IMR-90 (cell line): Measurements from ENCODE around the gene IL12RB2. TPM values are rescaled to one million over a fixed set of nuclear protein-coding genes. Genes with fewer than 3 reads are reported as not detected.

ENCODE experiments used
- ATAC-seq: fragments of 200-7000 bp; cut with Tn5 transposase; 2 replicates; pipeline ENCODE4 v1.9.1; 2020; ENCODE audit warnings: low read depth, mild to moderate bottlenecking, moderate library complexity
- BruUV-seq: library from RNA; stranded (reverse); fragments of 400-500 nt; replicated peaks from 2 replicates; lab custom pipeline; 2021; lab: Mats Ljungman, UMichigan
- CTCF ChIA-PET: fragments of 300-600 bp; formaldehyde crosslinking; extraction: SDS; loops from one replicate; lab custom pipeline; 2021; ENCODE audit warnings: antibody characterized with exemption; lab: Yijun Ruan, JAX
- POLR2A ChIA-PET: fragments of 300-600 bp; sonication (Branson Sonifier 250); formaldehyde crosslinking; loops from one replicate; lab custom pipeline; 2022; ENCODE audit warnings: antibody characterized with exemption; ENCODE audit not compliant: unreplicated experiment; lab: Charles Lee
- DNase-seq: peaks from one replicate; pipeline ENCODE4 v3.0.0; 2013
- H2AFZ ChIP-seq: replicated peaks from 2 replicates; pipeline ENCODE3; 2013; ENCODE audit warnings: low read length, mild to moderate bottlenecking; ENCODE audit not compliant: poor library complexity
- H2AK5ac ChIP-seq: 2 replicates; pipeline ENCODE4 v1.6.1; 2013; ENCODE audit warnings: low read depth, low read length, inconsistent platforms
- H2AK9ac ChIP-seq: replicated peaks from 2 replicates; pipeline ENCODE3; 2013; ENCODE audit warnings: mild to moderate bottlenecking, low read depth, low read length, moderate library complexity; ENCODE audit not compliant: poor library complexity
- H2BK120ac ChIP-seq: 2 replicates; pipeline ENCODE4 v1.6.1; 2013; ENCODE audit warnings: low read depth, low read length, inconsistent platforms
- H2BK15ac ChIP-seq: 3 replicates; pipeline ENCODE4 v1.6.1; 2013; ENCODE audit warnings: low read depth, low read length, inconsistent platforms
- H2BK20ac ChIP-seq: 2 replicates; pipeline ENCODE4 v1.6.1; 2013; ENCODE audit warnings: low read depth, mild to moderate bottlenecking, inconsistent platforms, low read length, moderate library complexity
- H2BK5ac ChIP-seq: 2 replicates; pipeline ENCODE4 v1.6.1; 2013; ENCODE audit warnings: mild to moderate bottlenecking, low read depth, low read length, inconsistent platforms; ENCODE audit not compliant: poor library complexity, severe bottlenecking
- H3K14ac ChIP-seq: replicated peaks from 2 replicates; pipeline ENCODE4 v1.6.1; 2013; ENCODE audit warnings: low read depth, low read length, inconsistent platforms
- H3K18ac ChIP-seq: 2 replicates; pipeline ENCODE4 v1.6.1; 2013; ENCODE audit warnings: low read depth, low read length, control low read depth
- H3K23ac ChIP-seq: 2 replicates; pipeline ENCODE4 v1.6.1; 2013; ENCODE audit warnings: low read depth, low read length, inconsistent platforms
- H3K27ac ChIP-seq: 2 replicates; pipeline ENCODE4 v1.5.1; 2013; ENCODE audit warnings: mild to moderate bottlenecking, control low read depth, low read length; ENCODE audit not compliant: insufficient read depth
- H3K27me3 ChIP-seq: 2 replicates; pipeline ENCODE4 v1.6.1; 2013; ENCODE audit warnings: low read length; ENCODE audit not compliant: control insufficient read depth, insufficient read depth
- H3K36me3 ChIP-seq: 2 replicates; pipeline ENCODE4 v1.6.1; 2013; ENCODE audit warnings: low read length, mixed read lengths; ENCODE audit not compliant: control insufficient read depth, insufficient read depth
- H3K4ac ChIP-seq: 2 replicates; pipeline ENCODE4 v1.6.1; 2013; ENCODE audit warnings: low read depth, low read length, inconsistent platforms
- H3K4me1 ChIP-seq: 2 replicates; pipeline ENCODE4 v1.6.1; 2013; ENCODE audit warnings: low read length, mixed read lengths; ENCODE audit not compliant: control insufficient read depth, insufficient read depth
- H3K4me2 ChIP-seq: 2 replicates; pipeline ENCODE4 v1.6.1; 2013; ENCODE audit warnings: low read depth, mild to moderate bottlenecking, control low read depth, low read length, moderate library complexity
- H3K4me3 ChIP-seq: 2 replicates; pipeline ENCODE4 v1.5.1; 2013; ENCODE audit warnings: low read depth, mild to moderate bottlenecking, control low read depth, low read length, moderate library complexity; ENCODE audit not compliant: insufficient read depth
- H3K56ac ChIP-seq: 2 replicates; pipeline ENCODE4 v1.6.1; 2013; ENCODE audit warnings: low read length, inconsistent platforms; ENCODE audit not compliant: insufficient read depth; ENCODE audit errors: extremely low read depth
- H3K79me1 ChIP-seq, 2 experiments: 2 replicates each; pipeline ENCODE4 v1.6.1; 2013; ENCODE audit warnings: low read length in 2 of 2, inconsistent platforms in 1 of 2, low read depth in 1 of 2
- H3K9ac ChIP-seq: 2 replicates; pipeline ENCODE4 v1.6.1; 2013; ENCODE audit warnings: low read depth, low read length, control low read depth
- H3K9me1 ChIP-seq: 2 replicates; pipeline ENCODE4 v1.6.1; 2013; ENCODE audit warnings: low read length, inconsistent platforms; ENCODE audit not compliant: insufficient read depth
- H3K9me3 ChIP-seq: 2 replicates; pipeline ENCODE4 v1.6.1; 2013; ENCODE audit warnings: low read length; ENCODE audit not compliant: control insufficient read depth, insufficient read depth
- H4K20me1 ChIP-seq: 2 replicates; pipeline ENCODE4 v1.6.1; 2013; ENCODE audit warnings: low read length, inconsistent platforms; ENCODE audit not compliant: insufficient read depth
- H4K5ac ChIP-seq: 2 replicates; pipeline ENCODE4 v1.6.1; 2013; ENCODE audit warnings: mild to moderate bottlenecking, low read depth, low read length, control low read depth
- H4K8ac ChIP-seq, 2 experiments: 2 replicates each; pipeline ENCODE4 v1.6.1; 2013; ENCODE audit warnings: low read depth in 2 of 2, low read length in 2 of 2, control low read depth in 1 of 2, inconsistent platforms in 1 of 2
- H4K91ac ChIP-seq: 2 replicates; pipeline ENCODE4 v1.6.1; 2013; ENCODE audit warnings: low read depth, low read length, inconsistent platforms; ENCODE audit not compliant: insufficient read depth
- MAFK ChIP-seq: IDR thresholded peaks from 2 replicates; pipeline ENCODE4 v1.6.1; 2012; ENCODE audit warnings: low read depth, low read length, improper control_type of control experiment
- MAZ ChIP-seq: IDR thresholded peaks from 2 replicates; pipeline ENCODE4 v1.6.1; 2012; ENCODE audit warnings: low read depth, mild to moderate bottlenecking, low read length, improper control_type of control experiment, moderate library complexity, borderline replicate concordance
- RCOR1 ChIP-seq: IDR thresholded peaks from 2 replicates; pipeline ENCODE4 v1.6.1; 2012; ENCODE audit warnings: mild to moderate bottlenecking, low read length, improper control_type of control experiment; ENCODE audit not compliant: insufficient replicate concordance
- SMC3 ChIP-seq: fragments of 150-350 bp; IDR thresholded peaks from 2 replicates; pipeline ENCODE4 v1.6.1; 2016; ENCODE audit warnings: low read depth, mild to moderate bottlenecking, antibody characterized with exemption, low read length, moderate library complexity
- WGBS, 2 experiments: methylation state at CpG; one replicate each; pipeline versions ENCODE4 v1.1.5 to v1.1.7; 2013; ENCODE audit warnings: missing lambda C conversion rate in 2 of 2; ENCODE audit not compliant: insufficient read length in 1 of 2; ENCODE audit errors: extremely low coverage in 2 of 2; 5-methylcytosine and 5-hydroxymethylcytosine counted together
- dilution Hi-C: fragments of 300-500 bp; cut with HindIII; formaldehyde crosslinking; loops from one replicate; pipeline ENCODE4 v1.14.3; 2018; ENCODE audit warnings: low sequenced_read_pairs; ENCODE audit not compliant: unreplicated experiment
- in situ Hi-C: fragments of 300-500 bp; cut with MboI; formaldehyde crosslinking; loops from 3 replicates; pipeline ENCODE4 v1.14.3; 2019; ENCODE audit warnings: low sequenced_read_pairs, inconsistent platforms, mixed read lengths
- intact Hi-C: fragments of 100-400 bp; cut with micrococcal nuclease; formaldehyde crosslinking; loops from 2 replicates; pipeline ENCODE4 v1.10.0; 2022
- polyA plus RNA-seq, 3 experiments: library from polyadenylated mRNA; depleted of rRNA; stranded (reverse); fragments of >200 nt; gene quantifications; 2 replicates each; pipeline ENCODE4 v1.2.3, GENCODE V29; 2012; ENCODE audit warnings: low replicate concordance in 1 of 3
- total RNA-seq: library from RNA; depleted of rRNA; stranded (reverse); fragments of >200 nt; gene quantifications from 2 replicates; pipeline ENCODE4 v1.2.3, GENCODE V29; 2012
- TF ChIP-seq, protein P1 (sequence below): fragments of 150-350 bp; IDR thresholded peaks from 2 replicates; pipeline ENCODE4 v1.6.1; 2016; ENCODE audit warnings: low read depth, mild to moderate bottlenecking, low read length, moderate library complexity, borderline replicate concordance
- TF ChIP-seq, protein P2 (sequence below): fragments of 150-350 bp; IDR thresholded peaks from 2 replicates; pipeline ENCODE4 v1.6.1; 2017; ENCODE audit warnings: mild to moderate bottlenecking, antibody characterized with exemption, low read length, low read depth

IL12RB2 gene
- total and polyA plus RNA-seq, 2 of the 4 experiments (the other 2 are of a cell fraction), result not detected

DNA sequence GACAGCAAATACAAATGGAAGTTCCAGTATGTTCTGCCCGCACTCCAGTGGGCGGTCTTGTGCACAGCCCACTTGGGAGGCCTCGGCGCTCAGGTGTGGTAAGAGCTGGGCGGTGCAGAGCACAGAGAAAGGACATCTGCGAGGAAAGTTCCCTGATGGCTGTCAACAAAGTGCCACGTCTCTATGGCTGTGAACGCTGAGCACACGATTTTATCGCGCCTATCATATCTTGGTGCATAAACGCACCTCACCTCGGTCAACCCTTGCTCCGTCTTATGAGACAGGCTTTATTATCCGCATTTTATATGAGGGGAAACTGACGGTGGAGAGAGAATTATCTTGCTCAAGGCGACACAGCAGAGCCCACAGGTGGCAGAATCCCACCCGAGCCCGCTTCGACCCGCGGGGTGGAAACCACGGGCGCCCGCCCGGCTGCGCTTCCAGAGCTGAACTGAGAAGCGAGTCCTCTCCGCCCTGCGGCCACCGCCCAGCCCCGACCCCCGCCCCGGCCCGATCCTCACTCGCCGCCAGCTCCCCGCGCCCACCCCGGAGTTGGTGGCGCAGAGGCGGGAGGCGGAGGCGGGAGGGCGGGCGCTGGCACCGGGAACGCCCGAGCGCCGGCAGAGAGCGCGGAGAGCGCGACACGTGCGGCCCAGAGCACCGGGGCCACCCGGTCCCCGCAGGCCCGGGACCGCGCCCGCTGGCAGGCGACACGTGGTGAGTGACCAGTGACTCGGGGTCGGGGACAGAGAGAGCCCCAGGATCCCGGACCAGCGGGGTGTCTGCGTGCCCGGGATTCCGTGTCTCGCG, at the start of gene IL12RB2 (continued):
- TF ChIP-seq, protein P1, sequence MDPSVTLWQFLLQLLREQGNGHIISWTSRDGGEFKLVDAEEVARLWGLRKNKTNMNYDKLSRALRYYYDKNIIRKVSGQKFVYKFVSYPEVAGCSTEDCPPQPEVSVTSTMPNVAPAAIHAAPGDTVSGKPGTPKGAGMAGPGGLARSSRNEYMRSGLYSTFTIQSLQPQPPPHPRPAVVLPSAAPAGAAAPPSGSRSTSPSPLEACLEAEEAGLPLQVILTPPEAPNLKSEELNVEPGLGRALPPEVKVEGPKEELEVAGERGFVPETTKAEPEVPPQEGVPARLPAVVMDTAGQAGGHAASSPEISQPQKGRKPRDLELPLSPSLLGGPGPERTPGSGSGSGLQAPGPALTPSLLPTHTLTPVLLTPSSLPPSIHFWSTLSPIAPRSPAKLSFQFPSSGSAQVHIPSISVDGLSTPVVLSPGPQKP, result no peak
- no peak for TF ChIP-seq RCOR1

DNA sequence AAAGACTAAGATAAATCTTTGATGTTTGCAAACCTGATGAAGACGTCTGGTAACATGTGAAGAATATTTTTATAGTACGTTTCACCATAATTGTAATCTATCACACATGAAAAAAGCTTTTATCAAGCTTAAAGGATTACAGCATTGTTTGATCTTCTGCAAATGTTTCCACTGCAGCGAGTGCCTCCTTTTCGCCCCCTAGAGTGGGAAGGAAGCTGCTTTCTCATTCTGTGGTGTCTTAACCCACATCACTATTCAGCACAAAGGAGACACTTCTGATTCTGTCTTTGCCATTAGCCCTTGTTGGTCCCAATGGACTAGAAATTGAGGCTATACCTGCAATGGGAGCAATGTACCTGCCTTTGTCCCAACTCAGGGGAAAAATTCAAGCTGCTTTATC, 46.0 kb upstream of the IL12RB2 start:
- ATAC-seq, result no peak
- BruUV-seq, result no TSS peak
- Histone ChIP-seq H3K56ac (no peak overlapping the region), H3K36me3 (no peaks in the 10 kb centered on the region), H3K18ac (no peak overlapping the region), H3K27ac (no peak overlapping the region), H3K4ac (no peak overlapping the region), H2AK5ac (no peak overlapping the region), H3K27me3 (peaks cover 2% of the 10 kb centered on the region), H3K9me1 (no peaks in the 10 kb centered on the region), H2BK20ac (no peak overlapping the region), H3K79me1 (no peaks in the 10 kb centered on the region), H2AFZ (no peak overlapping the region), H3K9ac (no peak overlapping the region), H4K8ac (no peak overlapping the region), H3K4me2 (no peak overlapping the region), H3K4me3 (no peak overlapping the region), H2BK120ac (no peak overlapping the region), H4K20me1 (no peaks in the 10 kb centered on the region), H2AK9ac (no peak overlapping the region), H2BK5ac (no peak overlapping the region), H3K4me1 (no peaks in the 10 kb centered on the region), H4K91ac (no peak overlapping the region), H3K14ac (no peak overlapping the region), H4K5ac (no peak overlapping the region), H3K23ac (no peak overlapping the region), H3K9me3 (no peaks in the 10 kb centered on the region), H2BK15ac (no peak overlapping the region)
- in situ Hi-C loops, result no loop called here
- dilution Hi-C loops, result no loop called here
- no CpG with 5 or more reads among the region's 4 CpGs for WGBS, 2 experiments
- intact Hi-C loops, result no loop called here
- ChIA-PET POLR2A (no interaction called here), CTCF (no interaction called here)
- no peak for DNase-seq
- TF ChIP-seq MAZ, result no peak
- no peak for TF ChIP-seq MAFK
- TF ChIP-seq SMC3, result no peak
- TF ChIP-seq, protein P2, sequence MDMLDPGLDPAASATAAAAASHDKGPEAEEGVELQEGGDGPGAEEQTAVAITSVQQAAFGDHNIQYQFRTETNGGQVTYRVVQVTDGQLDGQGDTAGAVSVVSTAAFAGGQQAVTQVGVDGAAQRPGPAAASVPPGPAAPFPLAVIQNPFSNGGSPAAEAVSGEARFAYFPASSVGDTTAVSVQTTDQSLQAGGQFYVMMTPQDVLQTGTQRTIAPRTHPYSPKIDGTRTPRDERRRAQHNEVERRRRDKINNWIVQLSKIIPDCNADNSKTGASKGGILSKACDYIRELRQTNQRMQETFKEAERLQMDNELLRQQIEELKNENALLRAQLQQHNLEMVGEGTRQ, result no peak
